GM19099 (cell line): Measurements from ENCODE around the gene FAM217B.

Source experiments
- POLR2A ChIP-seq: IDR thresholded peaks from 3 replicates; pipeline ENCODE4 v1.6.1; 2011; ENCODE audit warnings: low read depth; ENCODE audit not compliant: insufficient read length; ENCODE audit errors: extremely low read depth

The FAM217B gene

DNA sequence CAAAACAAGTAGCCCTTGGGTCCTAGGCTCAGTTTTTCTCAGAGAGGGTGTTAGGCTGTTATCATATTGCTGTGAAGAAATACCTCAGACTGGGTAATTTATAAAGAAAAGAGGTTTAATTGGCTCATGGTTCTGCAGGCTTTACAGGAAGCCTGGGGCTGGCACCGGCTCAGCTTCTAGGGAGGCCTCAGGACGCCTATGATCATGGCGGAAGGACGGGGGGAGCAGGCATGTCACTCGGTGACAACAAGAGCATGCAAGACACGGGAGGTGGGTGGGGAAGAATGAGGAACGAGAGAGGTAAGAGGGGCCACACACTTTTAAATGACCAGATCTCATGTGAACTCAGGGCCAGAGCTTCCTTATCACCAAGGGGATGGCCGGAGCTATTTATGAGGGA is 45.0 kb downstream of the FAM217B start:
- no peak for TF ChIP-seq POLR2A

DNA sequence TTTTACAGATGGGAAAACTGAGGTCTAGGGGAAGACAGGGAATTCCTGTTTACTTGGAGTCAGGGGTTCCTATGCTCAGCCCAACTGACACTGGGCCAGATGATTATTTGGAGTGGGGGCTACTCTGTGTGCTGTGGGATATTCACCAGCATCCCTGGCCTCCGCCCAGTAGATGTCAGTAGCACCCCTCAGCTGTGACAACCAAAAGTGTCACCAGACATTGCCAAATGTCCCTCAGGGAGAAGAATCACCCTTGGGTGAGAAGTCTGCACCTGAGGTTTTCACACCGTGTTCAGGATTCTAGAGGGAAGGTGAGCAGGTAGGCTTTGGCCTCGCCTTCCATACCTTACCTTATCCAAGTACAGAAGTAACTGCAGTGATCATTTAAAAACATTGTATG is 45.7 kb downstream of the FAM217B start:
- no peak for TF ChIP-seq POLR2A

DNA sequence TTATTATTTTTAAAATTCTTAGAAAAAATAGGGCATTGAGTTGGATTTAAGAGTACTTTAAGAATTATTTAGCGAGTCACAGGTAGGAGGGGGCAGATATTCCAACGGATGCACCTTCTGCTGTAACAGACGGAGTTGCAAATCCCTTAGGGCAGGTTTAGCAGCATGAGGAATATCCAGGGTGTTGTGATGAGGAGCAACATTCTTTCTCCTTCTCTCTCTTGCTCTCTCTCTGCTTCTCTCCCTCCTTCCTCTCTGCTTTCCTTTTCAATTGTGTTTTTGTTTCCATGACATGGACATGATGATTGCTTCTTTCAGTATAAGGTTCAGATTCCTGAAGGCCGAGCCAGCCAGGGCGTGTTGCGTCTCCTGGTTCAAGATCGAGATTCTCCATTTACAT is 46.9 kb downstream of the FAM217B start:
- TF ChIP-seq POLR2A: no peak

DNA sequence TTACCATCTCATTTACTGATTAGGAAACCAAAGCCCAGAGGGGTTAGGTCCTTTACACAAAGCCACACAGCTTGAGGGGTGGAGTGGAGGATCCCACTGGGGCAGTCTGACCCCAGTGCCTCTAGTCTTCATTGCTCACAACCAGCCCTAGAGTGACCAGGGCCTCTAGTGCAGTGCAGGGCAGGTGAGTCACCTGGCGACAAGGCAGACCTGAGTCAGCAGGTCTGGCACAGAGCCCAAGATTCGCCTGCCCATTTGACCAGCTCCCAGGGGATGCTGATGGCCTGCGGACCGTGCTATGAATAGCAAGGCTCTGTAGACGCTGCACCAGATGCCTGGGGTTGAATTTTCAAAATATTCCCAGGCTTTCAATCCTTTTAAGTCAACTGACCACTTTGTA is 48.0 kb downstream of the FAM217B start:
- TF ChIP-seq POLR2A: no peak

DNA sequence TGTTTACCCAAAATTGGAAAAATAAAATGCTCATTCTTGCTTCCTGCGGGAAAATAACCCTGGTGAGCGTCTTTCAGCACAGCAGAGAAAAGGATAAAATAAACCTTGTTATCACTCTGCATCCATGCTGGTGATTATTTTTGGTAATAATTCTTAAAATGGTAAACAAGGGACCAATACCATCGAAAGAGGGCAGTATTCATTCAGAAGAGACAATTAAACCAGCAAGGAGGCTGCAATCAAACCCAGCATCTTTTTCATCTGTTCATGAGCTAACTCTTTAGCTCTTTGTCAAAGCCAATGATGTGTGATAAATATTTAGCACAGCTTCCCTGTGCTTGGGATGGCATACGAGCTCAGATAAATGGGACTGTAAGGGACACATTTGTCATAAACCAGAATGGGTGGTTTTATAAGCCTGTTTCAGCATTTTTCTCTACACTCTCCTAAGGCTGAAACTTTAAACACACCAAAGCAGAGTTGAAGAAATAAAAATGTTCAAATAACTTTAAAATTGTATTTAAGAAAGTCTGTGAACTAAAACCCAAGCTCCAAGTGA is 52.4 kb downstream of the FAM217B start:
- TF ChIP-seq POLR2A: no peak

DNA sequence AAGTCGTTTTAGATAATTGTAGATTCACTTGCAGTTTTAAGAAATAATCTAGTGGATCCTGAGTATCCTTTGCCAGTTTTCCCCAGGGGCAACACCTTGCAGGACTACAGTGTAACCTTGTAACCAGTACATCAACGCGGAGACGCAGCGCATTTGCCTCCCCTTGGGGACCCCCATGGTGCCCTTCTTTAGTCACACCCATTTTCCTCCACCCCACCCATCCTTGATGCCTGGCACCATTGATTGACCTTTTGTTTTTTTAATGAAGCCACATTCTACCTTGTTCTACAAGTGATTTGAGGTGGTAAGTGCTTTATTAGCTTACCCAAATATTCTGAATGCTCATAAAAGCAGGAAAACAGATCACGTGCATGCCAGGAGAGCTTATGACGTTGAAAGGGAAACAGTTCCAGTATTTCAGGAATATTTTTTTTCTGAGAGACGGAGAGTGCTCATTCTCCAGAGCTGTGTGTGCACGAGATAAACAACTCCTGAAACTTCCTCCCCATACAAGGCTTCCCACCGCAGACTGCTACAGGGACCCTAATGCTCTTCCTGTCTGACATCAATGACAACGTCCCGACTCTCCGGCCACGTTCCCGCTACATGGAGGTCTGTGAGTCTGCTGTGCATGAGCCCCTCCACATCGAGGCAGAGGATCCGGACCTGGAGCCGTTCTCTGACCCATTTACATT is 53.7 kb downstream of the FAM217B start:
- no peak for TF ChIP-seq POLR2A

DNA sequence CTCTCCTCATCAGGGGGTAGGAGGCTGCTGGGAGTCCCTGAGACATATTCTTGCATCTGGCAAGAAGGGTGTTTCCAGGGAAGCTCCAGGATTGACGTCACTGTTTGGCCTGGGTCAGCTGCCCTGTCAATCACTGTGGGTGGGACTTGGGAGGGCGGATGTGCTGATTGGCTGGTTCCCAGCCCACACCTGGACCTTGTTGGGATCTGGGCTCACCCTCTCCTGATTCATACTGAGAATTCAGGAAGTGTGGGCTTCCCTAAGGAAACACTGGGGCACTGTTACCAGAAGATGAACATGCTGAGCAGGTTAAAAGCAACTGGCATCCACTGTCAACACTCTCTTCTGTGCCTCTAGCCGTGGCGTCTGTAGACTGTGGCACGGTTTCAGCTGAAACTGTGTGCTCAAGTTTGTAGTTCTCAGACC is 54.5 kb downstream of the FAM217B start:
- no peak for TF ChIP-seq POLR2A

DNA sequence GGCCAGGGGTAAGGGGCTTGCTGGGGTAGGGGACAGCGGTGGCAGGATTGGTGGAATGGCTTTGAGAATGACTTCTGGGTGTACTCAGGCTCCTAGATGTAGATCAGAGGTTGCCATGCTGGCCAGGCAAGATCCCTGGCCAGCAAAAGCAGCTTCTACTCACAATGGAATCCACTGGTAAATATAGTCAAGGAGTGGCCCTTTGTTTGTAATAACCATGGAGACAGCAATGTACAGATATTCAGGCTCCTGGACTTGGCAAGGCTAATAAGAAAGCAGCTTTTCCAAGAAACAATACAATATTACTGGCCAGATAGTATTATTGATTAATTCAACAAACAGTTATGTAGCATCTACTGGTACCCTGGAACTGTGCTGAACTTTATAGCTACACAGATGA is 55.9 kb downstream of the FAM217B start:
- TF ChIP-seq POLR2A: no peak

DNA sequence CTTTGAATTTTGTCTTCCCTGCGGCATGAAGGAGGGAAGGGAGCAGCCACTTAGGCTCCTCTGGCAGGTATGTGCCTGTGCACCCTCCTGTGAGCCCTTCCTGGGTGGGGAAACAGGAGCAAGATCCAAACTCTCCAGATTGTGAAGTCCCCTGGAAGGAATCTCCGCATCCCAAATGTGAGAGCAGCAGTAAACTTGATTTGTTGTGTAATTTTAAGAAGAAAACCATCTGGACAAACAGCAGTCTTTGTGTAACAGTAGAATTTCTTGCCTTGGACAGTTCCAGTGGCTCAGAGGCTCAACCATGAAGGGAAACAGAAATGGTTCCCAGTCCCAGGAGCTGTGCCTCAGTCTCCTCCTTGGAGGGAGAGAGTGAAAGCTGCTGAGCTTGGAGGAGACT is 57.7 kb downstream of the FAM217B start:
- TF ChIP-seq POLR2A: no peak
